Stromal cell of bone marrow (primary cell): Measurements from ENCODE around the gene NEURL2.
"Not testable (repeated sequence)": the region's sequence is repeated elsewhere in the genome, so short reads cannot be mapped to it uniquely, and the experiment has no call there.

Experiments
- DNase-seq: peaks from one replicate; pipeline ENCODE4 v3.0.0-alpha.2; 2012; ENCODE audit warnings: low read depth

The NEURL2 gene

GRCh38 chr20:45920462-45921336 is 29.7 kb upstream of the NEURL2 start:
- no peak for DNase-seq

DNA sequence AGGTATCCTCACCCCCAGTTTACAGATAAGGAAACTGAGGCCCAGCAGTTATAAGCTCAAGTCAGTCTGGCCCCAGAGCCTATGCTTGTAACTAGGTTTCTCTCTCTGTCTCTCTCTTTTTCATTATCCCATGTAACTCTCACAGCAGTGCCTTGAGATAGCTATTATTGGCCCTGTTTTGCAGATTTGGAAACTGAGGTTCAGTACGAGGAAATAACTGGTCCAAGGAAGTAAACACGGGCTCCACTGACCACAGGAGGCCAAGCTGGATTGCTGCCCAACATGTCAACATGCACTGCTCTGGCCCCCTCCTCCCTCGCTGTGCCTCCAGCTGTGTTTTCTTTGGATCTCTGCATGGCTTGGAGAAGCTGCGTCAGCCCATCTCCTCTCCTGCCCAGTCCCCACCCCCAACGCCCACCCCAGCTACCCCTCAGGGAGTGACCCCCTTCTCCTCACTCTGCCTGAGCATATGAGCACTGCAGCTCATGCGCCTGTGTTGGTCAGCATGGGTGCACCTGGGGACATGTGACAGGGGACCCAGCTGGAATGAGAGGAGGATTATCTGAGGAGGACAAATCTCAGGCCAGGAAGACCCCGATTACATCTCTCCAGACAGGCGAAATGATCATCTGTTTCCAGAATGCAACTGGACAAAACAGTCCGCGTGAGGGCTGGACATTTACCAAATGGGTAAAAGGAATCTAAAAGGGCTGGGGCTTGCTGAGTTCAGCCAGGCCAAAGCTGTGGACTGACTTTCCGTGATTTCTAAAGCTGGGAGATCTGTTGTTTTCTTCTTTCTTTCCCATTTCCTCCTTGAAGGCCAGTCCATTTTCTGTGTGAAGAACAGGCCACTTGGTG is 28.8 kb upstream of the NEURL2 start:
- peak; percentile 65 for DNase-seq

- DNase-seq: no peak
Measured at GRCh38 chr20:45918779-45919537, 27.9 kb upstream of the NEURL2 start.

- DNase-seq: no peak
Measured at GRCh38 chr20:45918182-45918737, 27.3 kb upstream of the NEURL2 start.

DNA sequence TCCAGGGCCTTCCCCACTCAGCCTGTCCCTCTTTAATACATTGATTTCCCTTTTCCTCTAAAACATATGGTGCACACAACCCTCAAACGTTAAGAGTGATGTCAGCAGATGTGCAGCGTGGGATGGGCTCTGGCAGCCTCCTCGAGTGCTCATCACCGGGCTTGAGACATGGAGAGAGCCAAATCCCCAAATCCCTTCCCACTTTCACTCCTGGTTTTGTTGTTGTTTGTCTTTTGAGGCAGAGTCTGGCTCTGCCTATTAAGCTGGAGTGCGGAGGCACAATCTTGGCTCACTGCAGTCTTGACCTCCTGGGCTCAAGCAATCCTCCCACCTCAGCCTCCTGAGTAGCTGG is 26.8 kb upstream of the NEURL2 start:
- DNase-seq: peak; percentile 42

DNA sequence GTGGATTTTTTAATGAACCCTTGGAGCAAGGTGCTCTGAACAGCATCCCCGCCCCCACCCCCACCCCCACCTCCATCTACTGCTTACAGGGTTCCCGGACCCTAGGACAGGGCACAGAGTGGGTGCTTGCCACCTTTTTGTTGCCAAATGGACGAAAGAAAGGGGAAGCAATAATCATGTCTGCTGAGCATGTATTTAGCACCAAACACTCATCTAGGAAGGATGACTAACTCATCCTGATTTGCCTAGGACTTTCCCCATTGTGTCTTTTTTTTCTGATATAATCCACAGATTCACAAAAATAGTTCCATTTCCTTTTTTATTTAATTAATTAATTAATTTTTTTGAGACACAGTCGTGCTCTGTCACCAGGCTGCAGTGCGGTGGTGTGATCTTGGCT is 22.1 kb upstream of the NEURL2 start:
- no peak for DNase-seq

DNA sequence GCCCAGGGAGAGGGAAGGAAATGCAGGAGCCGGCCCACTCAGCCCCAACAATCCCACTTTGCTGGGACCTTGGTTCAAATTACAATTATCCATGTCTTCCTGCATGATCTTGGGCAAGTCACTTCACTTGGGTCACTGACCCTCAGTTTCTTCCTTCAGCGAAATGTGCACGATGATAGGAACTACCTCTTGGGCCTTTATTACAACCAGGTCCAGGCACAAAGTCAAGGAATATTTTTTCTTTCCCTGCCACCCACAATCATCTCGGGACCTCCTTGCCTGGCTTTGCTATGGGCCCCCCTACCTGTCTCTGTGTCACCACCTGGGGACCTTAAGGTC is 21.3 kb upstream of the NEURL2 start:
- DNase-seq: no peak

DNA sequence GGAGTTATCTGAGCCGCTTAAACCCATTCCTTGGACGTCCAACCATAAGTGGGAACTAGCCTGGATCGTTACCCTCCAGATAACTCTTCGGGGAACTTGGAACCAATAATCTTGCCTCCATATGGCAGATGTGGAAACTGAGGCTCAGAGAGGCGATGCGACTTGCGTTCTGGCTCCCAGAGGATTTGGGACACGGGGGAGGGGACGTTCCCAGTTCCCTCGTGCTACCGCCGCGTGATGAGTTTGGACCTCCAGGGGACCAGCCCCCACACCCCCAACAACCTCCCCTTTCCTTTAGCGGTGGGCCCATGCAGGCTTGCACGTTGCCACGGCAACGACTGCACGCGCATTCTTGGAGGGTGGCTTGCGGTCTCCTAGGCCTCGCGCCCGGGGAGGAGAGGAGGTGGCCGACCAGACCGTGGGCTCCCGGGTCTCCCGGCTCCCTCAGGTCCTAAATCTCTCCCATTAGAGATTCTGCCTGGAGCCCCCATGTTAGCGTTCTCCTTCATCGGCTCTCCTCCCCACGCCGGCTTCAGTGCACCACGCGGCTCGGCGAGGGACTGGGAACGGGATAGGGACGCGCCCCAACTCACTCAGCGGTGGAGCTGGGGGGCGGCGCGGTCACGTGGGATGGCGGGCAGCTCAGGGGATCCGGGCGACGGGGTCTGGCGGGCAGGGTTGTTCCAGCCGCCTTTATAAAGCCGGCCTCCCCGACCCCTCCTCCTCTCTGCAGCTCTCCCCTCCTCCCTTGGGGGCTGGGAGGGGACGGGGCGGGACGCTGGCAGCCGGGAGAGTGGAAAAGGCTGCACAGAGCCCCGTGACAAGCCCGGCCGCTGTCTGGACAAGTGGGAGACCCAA is 20.7 kb upstream of the NEURL2 start, which contains the start of gene PLTP:
Gene PLTP, minus strand, starts transcription at position 670 of the 858 bp plus-strand sequence. CDS start 703 bp downstream, outside the sequence.
- DNase-seq: no peak

DNA sequence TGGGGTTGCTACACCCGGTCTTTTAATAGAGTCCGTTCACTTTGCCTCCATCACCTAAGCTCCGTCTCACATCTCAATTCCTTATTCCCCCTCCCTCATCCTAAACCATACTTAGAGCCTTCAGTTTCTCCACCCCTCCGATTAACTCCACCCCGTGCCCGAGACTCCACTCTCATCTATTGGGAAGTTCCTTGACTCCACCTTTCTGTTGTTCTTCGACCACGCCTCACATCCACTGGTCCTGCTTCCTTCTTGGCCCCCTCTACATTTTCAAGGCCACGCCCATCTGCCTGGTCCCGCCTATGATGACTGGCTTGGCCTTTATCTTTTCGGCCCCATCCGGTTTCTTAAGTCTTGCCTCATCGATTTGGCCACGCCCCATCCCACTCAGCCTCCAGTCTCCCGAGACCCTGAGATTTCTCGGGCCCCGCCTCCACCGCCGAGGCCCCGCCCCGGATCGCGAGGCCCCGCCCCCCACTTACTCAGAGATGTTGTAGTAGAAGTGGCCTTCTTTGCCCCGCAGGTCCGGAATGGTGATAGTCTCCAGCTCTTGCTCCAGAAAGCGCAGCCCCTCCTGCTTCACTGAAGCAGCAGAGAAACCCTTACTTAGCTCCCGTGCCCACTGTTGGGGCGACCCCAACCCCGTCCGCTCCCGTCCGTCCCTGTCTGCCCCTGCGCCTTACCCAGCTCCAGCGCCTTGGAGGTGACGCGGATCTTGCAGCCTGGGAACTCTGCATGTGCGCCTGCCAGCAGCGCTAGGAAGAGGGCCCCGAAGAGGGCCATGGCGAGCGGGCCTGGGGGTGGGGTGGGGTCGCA is 19.9 kb upstream of the NEURL2 start:
- peak; percentile 98 for DNase-seq

DNA sequence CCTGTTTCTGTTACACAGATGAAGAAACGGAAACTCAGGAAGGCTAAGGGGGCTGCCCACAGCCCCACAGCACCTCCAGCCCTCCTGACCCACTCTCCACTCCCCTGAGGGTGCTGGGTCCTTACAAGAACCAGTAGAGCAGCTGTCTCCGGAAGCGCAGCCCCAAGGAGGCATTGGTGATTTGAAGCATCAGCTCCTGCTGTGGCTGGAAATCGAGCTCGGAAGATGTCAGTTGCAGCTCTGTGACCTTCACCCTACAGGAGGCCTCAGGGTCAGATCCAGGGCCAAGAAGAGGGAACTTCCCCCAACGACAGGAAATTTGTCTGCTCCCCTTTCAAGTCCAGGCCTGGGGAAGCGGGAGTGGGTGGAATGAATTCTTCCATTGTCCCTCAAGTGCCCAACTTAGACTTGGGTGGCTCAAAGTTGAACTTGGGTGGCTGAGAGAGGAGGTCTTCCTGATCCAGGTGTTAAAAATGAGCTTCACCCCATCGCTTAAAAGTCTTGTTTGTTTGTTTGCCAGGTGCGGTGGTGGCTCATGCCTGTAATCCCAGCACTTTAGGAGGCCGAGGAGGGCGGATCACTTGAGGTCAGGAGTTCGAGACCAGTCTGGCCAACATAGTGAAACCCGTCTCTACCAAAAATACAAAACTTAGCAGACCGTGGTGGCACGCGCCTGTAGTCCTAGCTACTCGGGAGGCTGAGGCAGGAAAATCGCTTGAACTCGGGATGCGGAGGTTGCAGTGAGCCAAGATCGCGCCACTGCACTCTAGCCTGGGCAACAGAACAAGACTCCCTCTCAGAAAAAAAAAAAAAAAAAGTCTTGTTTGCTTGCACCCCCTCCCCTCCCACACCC is 19.0 kb upstream of the NEURL2 start:
- no peak for DNase-seq

DNA sequence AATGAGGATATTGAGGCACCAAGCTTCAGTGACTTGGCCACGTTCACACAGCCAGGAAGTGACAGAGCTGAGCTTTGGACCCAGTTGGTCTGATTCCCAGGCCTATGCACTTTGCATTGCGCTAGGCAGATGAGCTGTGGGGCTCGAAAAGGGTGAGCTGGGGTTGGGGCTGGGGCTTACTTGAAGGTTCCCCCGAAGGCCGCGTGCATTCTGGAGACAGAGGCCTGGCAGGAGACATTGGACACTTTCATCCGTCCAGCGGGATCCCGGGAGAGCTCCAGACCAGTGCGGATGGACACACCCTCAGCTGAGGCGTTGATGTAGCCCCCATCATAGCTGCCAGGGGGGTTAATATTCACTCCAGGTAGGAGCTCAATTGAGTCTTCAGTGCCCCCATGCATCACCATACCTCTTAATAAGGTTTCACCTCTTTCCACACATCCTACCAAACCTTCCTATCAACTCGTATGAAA is 18.4 kb upstream of the NEURL2 start:
- no peak for DNase-seq

DNA sequence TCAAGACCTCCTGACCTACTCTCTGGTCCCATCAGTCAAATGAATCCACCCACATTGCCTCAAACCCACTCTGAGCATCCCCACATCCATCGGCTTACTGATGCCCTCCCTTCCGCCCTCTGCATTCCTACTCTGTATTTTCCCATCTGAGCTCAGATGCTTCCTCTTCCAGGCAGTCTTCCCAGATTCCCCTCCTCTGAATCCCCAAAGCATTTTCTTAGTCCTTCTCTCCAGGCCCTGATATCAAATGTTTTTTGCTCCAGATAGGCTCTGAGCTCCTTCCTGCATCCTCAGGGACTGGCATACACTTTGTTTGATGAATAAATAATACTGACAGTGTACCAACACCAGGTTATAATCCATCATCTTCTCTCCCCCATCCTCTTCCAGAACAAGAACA is 17.1 kb upstream of the NEURL2 start:
- DNase-seq: no peak

DNA sequence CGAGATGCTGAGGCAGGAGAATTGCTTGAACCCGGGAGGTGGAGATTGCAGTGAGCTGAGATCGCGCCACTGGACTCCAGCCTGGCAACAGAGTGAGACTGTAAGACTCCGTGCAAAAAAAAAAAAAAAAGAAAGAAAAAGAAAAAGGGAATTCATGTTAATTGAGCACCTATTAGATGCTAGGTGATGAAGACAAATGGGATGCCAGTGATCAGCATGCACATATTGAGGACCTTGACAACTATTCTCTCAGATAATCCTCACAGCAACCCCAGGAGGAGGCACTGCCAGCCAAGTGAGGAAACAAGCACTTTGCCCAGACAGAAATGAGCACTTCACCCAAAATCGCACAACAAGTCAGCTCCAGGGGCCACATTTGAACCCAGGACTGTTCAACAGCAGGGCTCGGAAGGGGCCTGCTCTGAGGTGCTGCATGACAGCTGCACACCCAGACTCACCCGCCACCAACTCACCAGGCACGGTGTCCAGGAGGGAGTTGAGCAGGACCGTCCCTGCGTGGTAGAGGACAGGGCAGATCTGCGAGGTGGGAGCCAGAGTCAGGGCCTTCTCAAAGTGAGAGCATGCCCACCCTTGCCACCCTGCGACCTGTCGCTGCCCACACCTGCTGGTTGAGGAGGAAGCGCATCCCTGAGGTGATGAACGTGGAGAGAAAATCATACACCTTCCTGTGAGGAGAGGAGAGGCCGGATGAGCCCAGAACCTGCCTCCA is 16.4 kb upstream of the NEURL2 start:
- no peak for DNase-seq

- DNase-seq: no peak
Measured at GRCh38 chr20:45905505-45906079, 14.6 kb upstream of the NEURL2 start.

DNA sequence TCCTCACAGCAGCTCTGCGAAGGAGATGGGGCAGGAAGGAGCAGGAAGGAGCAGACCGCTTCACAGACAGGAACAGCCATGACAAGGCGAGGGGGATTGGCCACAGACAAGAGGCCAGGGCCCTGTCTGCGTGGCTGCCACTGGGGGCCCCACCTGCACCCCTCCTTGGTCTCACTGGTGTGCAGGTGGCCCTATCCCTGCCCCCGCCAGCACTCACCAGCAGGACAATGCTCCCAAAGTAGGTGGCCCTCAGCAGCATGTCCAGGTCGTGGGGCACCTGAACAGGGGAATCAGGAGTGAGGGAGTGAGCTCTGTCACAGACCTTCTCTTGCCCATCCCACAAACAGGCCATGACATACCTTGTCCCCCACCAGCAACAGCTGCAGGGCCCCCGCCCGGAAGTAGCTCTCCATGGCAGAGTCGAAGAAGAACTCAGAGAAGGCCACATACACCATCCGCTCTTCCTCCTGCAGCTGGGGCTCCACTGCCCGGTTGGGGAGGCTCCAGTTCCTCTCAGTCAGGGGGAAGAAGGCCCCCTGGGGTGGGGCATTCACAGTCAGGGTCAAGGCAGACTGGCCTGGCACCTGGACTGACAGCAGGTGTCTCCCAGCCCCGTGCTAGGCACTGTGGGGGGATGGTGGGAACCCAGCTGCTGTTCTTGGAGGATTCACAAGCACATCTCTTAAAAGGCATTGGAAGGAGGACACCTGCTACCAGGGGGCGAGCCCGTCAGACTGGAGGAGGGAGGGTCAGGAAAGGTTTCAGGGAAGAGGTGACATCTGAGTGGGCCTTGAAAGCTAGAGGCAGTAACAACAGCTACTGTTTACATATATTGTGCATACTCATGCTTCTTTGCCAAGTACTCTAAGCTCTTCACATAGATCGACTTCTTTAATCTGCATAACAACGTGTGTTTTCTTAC is 13.8 kb upstream of the NEURL2 start:
- DNase-seq: no peak

GRCh38 chr20:45902199-45902701 is 11.2 kb upstream of the NEURL2 start:
- no peak for DNase-seq

GRCh38 chr20:45901332-45901731 is 10.3 kb upstream of the NEURL2 start:
- DNase-seq: not testable (repeated sequence)
